ENCODE data around the gene KCNJ1.

The KCNJ1 gene

GRCh38 chr11:128908391-128909246 is 41.5 kb upstream of the KCNJ1 start:
- TF ChIP-seq, protein P1, sequence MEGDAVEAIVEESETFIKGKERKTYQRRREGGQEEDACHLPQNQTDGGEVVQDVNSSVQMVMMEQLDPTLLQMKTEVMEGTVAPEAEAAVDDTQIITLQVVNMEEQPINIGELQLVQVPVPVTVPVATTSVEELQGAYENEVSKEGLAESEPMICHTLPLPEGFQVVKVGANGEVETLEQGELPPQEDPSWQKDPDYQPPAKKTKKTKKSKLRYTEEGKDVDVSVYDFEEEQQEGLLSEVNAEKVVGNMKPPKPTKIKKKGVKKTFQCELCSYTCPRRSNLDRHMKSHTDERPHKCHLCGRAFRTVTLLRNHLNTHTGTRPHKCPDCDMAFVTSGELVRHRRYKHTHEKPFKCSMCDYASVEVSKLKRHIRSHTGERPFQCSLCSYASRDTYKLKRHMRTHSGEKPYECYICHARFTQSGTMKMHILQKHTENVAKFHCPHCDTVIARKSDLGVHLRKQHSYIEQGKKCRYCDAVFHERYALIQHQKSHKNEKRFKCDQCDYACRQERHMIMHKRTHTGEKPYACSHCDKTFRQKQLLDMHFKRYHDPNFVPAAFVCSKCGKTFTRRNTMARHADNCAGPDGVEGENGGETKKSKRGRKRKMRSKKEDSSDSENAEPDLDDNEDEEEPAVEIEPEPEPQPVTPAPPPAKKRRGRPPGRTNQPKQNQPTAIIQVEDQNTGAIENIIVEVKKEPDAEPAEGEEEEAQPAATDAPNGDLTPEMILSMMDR (IDR thresholded peaks at IDR 0.05; ENCODE audit: insufficient read depth, low read length, poor library complexity, severe bottlenecking), result no peak
- H3K27me3 ChIP-seq (replicated peaks; ENCODE audit: control insufficient read depth, insufficient read depth, low read length), result peaks cover 3% of the 10 kb centered on the region; the same call in 1 of the 2 replicates
- no peaks in the 10 kb centered on the region for H3K36me3 ChIP-seq (ENCODE audit: control insufficient read depth, insufficient read depth, low read length)
- H3K4me3 ChIP-seq (replicated peaks; ENCODE audit: low read depth, low read length), result no peak overlapping the region
- DNase-seq (ENCODE audit: extremely low read depth, insufficient read length), result no peak

DNA sequence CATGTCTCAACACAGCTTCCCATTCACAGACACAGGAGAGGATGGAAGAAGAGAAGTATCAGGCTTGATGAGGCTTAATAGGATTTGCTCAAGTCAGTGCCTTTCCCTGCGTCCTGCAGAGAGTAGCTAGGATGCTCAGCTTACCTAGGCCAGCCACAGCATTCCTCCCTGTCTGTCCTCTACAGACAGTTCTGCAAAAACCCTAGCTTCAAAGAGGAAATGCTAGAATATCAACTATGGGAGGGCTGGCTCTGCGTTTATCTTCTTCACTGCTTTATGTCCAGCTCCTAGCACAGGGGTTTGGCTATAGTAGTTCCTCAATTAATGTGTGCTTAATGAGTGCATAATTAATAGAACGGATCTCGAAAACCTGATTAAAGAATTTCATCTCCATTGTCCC is 40.5 kb upstream of the KCNJ1 start:
- TF ChIP-seq, protein P1 (IDR thresholded peaks at IDR 0.05; ENCODE audit: insufficient read depth, low read length, poor library complexity, severe bottlenecking), result no peak
- Histone ChIP-seq H3K36me3 (ENCODE audit: control insufficient read depth, insufficient read depth, low read length) (no peaks in the 10 kb centered on the region), H3K4me3 (replicated peaks; ENCODE audit: low read depth, low read length) (no peak overlapping the region), H3K27me3 (replicated peaks; ENCODE audit: control insufficient read depth, insufficient read depth, low read length) (peaks cover 3% of the 10 kb centered on the region; the same call in 1 of the 2 replicates)
- DNase-seq (ENCODE audit: extremely low read depth, insufficient read length), result no peak

GRCh38 chr11:128906185-128907050 is 39.3 kb upstream of the KCNJ1 start:
- no peak overlapping the region for H3K4me3 ChIP-seq (replicated peaks; ENCODE audit: low read depth, low read length)
- no peaks in the 10 kb centered on the region for H3K36me3 ChIP-seq (ENCODE audit: control insufficient read depth, insufficient read depth, low read length)
- no peak for DNase-seq (ENCODE audit: extremely low read depth, insufficient read length)
- TF ChIP-seq, protein P1 (IDR thresholded peaks at IDR 0.05; ENCODE audit: insufficient read depth, low read length, poor library complexity, severe bottlenecking), result no peak
- H3K27me3 ChIP-seq (replicated peaks; ENCODE audit: control insufficient read depth, insufficient read depth, low read length), result peaks cover 3% of the 10 kb centered on the region; the same call in 1 of the 2 replicates

DNA sequence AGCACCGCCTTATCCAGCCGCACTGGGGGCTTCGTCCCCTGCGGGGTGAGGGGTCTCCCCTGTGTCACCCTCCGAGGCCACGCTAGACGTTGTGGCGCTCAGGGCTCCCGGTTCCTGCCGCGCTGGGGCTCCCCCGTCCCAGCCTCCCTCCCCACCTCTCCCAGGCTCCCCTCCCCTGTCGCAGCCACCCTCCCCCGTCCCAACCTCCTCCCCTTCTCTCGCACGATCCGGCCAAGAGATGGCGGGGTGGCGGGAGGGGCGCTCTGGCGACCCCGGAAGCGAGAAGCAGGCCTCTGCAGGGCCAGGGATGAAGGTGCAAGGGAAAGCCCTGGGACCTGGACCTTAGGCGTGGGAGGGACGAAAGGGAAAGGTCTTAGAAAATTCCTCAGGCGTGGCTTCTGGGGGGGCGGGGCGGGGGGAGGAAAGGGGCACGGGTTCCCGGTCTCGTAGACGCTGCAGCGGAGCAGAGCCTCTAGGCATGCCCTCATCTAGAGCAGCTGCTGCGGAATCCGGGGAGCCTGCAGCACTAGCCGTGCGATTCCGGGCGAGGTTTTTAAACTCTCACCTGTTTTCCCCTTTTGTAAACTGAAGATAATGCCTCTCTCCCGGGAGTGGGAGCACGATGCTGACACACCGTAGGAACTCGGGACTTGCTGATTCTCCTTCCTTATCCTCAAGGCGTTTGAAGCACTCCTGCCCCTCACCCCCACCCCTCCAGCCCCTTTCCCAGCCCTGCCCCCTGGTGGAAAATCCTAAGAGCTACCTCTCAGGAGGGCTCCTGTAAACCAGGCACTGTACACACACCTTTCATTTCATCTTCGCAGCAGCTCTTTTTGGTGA is 38.5 kb upstream of the KCNJ1 start:
- Histone ChIP-seq H3K4me3 (replicated peaks; ENCODE audit: low read depth, low read length) (peak overlapping the region; percentile 52), H3K36me3 (ENCODE audit: control insufficient read depth, insufficient read depth, low read length) (no peaks in the 10 kb centered on the region), H3K27me3 (replicated peaks; ENCODE audit: control insufficient read depth, insufficient read depth, low read length) (peaks cover 3% of the 10 kb centered on the region; the same call in 1 of the 2 replicates)
- TF ChIP-seq, protein P1 (IDR thresholded peaks at IDR 0.05; ENCODE audit: insufficient read depth, low read length, poor library complexity, severe bottlenecking), result peak; percentile 66
- DNase-seq (ENCODE audit: extremely low read depth, insufficient read length), result no peak

DNA sequence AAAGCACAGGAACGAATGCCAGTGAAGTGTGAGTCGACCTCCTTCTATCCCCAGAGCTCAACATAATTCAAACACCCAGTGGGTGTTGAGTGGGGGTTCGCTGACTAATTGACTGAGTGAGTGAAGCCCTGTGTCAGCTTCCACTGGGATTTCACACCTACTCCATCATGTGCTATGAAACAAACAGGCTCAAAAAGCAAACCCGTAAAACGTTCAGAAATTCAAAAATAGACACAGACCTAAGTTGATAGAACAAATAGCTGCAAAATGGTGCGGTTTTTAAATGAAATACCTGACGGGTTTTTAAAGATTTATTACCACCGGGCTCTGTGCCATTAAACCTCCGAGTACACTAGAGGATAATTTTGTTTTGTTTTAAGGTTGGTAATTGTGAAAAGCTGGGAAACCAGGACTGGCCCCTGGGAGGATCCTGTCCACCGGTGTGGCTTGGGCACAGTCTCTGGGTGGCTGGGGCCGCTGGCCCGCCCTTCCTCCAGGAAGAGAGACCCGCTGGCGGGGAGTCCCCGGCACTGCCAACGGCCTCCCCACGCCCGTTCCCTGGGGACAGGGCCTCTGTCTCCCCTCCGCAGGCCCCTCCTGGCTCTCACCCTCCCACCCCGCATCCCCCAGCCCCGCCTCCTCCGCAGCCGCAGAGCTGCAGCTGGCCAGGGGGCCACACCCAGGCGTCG is 37.7 kb upstream of the KCNJ1 start:
- no peak for DNase-seq (ENCODE audit: extremely low read depth, insufficient read length)
- TF ChIP-seq, protein P1 (IDR thresholded peaks at IDR 0.05; ENCODE audit: insufficient read depth, low read length, poor library complexity, severe bottlenecking), result no peak

More for the DNA sequence above, 37.7 kb upstream of the KCNJ1 start:
- H3K27me3 ChIP-seq (replicated peaks; ENCODE audit: control insufficient read depth, insufficient read depth, low read length), result peaks cover 3% of the 10 kb centered on the region; the same call in 1 of the 2 replicates
- H3K36me3 ChIP-seq (ENCODE audit: control insufficient read depth, insufficient read depth, low read length), result no peaks in the 10 kb centered on the region
- peak overlapping the region; percentile 52 for H3K4me3 ChIP-seq (replicated peaks; ENCODE audit: low read depth, low read length)
